Esophagus (tissue), 2 donors: ENCODE measurements around the gene MGAT5. TPM values are rescaled to one million over a fixed set of nuclear protein-coding genes. Genes with fewer than 3 reads are reported as not detected.
"Not testable (repeated sequence)": the region's sequence is repeated elsewhere in the genome, so short reads cannot be mapped to it uniquely, and the experiment has no call there.

Experiments
- H3K27ac ChIP-seq, 2 donors: one replicate each; pipeline ENCODE4 v1.5.1; 2013; ENCODE audit warnings: low read depth in 2 of 2, mild to moderate bottlenecking in 2 of 2, inconsistent platforms in 1 of 2, low read length in 1 of 2, moderate library complexity in 1 of 2
- H3K27me3 ChIP-seq, 2 donors: one replicate each; pipeline ENCODE4 v1.6.1; 2013; ENCODE audit warnings: low read length in 2 of 2, control low read depth in 1 of 2, mild to moderate bottlenecking in 1 of 2; ENCODE audit not compliant: insufficient read depth in 2 of 2, control insufficient read depth in 1 of 2
- H3K36me3 ChIP-seq, 2 donors: one replicate each; pipeline ENCODE4 v1.6.1; 2013; ENCODE audit warnings: low read length in 1 of 2; ENCODE audit not compliant: control insufficient read depth in 2 of 2, insufficient read depth in 2 of 2
- H3K4me1 ChIP-seq, 2 donors: one replicate each; pipeline ENCODE4 v1.6.1; 2013; ENCODE audit warnings: low read length in 1 of 2; ENCODE audit not compliant: control insufficient read depth in 2 of 2, insufficient read depth in 2 of 2
- H3K4me3 ChIP-seq, 2 donors: one replicate each; pipeline ENCODE4 v1.5.1; 2013; ENCODE audit warnings: low read length in 2 of 2, mild to moderate bottlenecking in 2 of 2, low read depth in 1 of 2, moderate library complexity in 1 of 2
- H3K9me3 ChIP-seq, 2 donors: one replicate each; pipeline ENCODE4 v1.6.1; 2013; ENCODE audit warnings: mild to moderate bottlenecking in 2 of 2, low read depth in 1 of 2, low read length in 1 of 2, moderate library complexity in 1 of 2; ENCODE audit not compliant: control insufficient read depth in 2 of 2, insufficient read depth in 1 of 2
- WGBS, 2 donors: extraction: QIAGEN DNeasy Blood & Tissue Kit; methylation state at CpG; one replicate each; pipeline ENCODE4 v1.1.7; 2013; 5-methylcytosine and 5-hydroxymethylcytosine counted together
- polyA plus RNA-seq, 2 donors: library from polyadenylated mRNA; stranded (reverse); fragments of 200-250 nt; gene quantifications; one replicate each; pipeline ENCODE4 v1.2.3, GENCODE V29; 2013
- donor health status: healthy with polysubstance abuse.
- donor health status: Bipolar disorder and iron deficiency.

The MGAT5 gene
- polyA plus RNA-seq, 2 donors = 3.2 to 4.4 TPM

GRCh38 chr2:134469516-134470115, 215.7 kb downstream of the MGAT5 start:
- Histone ChIP-seq H3K4me1 (no peaks in the 10 kb centered on the region), H3K36me3 (no peaks in the 10 kb centered on the region), H3K27ac (no peak overlapping the region), H3K27me3 (no peaks in the 10 kb centered on the region), H3K9me3 (no peaks in the 10 kb centered on the region), H3K4me3 (no peak overlapping the region)
- WGBS, 2 donors = 91 to 95% methylated on average over 25 of the region's 25 CpGs

DNA sequence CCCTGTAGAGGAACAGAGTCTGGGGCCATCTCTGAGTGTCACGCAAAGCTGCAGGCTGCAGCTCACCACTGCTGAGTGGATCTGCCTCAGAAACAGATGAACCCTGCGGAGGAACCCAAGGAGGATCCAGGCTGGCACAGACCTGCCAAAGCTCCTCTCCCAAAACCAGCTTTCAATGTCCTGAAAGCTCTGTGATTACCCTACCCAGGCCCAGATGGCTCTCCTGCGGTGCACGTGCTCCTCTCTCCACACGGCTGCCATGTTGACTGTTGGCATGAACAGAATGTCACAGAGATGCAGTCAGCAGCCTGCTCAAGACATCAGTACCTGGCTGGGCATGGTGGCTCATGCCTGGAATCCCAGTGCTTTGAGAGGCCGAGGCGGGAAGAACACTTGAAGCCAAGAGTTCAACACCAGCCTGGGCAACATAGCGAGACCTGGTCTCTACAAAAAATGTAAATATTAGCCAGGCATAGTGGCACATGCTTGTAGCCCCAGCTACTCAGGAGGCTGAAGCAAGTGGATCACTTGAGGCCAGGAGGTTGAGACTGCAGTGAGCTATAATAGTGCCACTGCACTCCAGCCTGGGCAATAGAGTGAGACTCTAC, 216.8 kb downstream of the MGAT5 start:
- WGBS, 2 donors = 97 to 99% methylated on average over 8 of the region's 8 CpGs
- no peak overlapping the region for H3K27ac ChIP-seq
- H3K27me3 ChIP-seq = no peaks in the 10 kb centered on the region
- no peak overlapping the region for H3K4me3 ChIP-seq
- H3K9me3 ChIP-seq = no peaks in the 10 kb centered on the region
- no peaks in the 10 kb centered on the region for H3K4me1 ChIP-seq
- H3K36me3 ChIP-seq = no peaks in the 10 kb centered on the region

DNA sequence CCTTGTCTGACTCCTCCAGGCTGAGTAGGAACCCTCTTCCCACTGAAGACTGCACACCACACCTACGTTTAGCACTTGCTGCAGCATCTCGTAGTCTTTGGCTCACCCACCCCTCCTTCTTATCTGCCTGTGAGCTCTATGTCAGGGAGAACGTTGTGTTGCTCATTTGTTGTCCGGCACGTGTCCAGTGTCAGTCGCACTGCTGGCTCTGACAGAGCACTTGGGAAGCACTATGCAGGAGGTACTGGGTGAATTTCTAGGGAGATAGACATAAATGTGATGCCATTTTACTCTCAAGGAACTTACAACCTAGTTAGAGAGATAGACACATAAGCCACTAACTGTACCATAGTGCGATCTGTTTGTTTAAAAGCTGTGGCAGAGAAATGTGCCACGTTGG, 223.1 kb downstream of the MGAT5 start:
- H3K27ac ChIP-seq, H3K9me3 ChIP-seq, H3K4me3 ChIP-seq, H3K4me1 ChIP-seq, H3K36me3 ChIP-seq, H3K27me3 ChIP-seq: not testable (repeated sequence)
- 84 to 88% methylated on average over 8 of the region's 8 CpGs for WGBS, 2 donors

- H3K4me3 ChIP-seq = no peak overlapping the region
- H3K27ac ChIP-seq = no peak overlapping the region
- H3K27me3 ChIP-seq = no peaks in the 10 kb centered on the region
- H3K4me1 ChIP-seq = no peaks in the 10 kb centered on the region
- no peaks in the 10 kb centered on the region for H3K9me3 ChIP-seq
- no peaks in the 10 kb centered on the region for H3K36me3 ChIP-seq
- WGBS, 2 donors = 85 to 88% methylated on average over 4 of the region's 4 CpGs
These were observed 225.9 kb downstream of the MGAT5 start for GRCh38 chr2:134479696-134480330.

GRCh38 chr2:134482131-134482723, 228.4 kb downstream of the MGAT5 start:
- no peaks in the 10 kb centered on the region for H3K27me3 ChIP-seq
- no peaks in the 10 kb centered on the region for H3K36me3 ChIP-seq
- H3K27ac ChIP-seq = no peak overlapping the region
- H3K9me3 ChIP-seq = no peaks in the 10 kb centered on the region
- 87 to 92% methylated on average over 6 of the region's 6 CpGs for WGBS, 2 donors
- H3K4me1 ChIP-seq = no peaks in the 10 kb centered on the region
- no peak overlapping the region for H3K4me3 ChIP-seq

GRCh38 chr2:134482766-134483340, 229.0 kb downstream of the MGAT5 start:
- Histone ChIP-seq H3K27ac (no peak overlapping the region), H3K4me1 (no peaks in the 10 kb centered on the region), H3K4me3 (no peak overlapping the region), H3K36me3 (no peaks in the 10 kb centered on the region), H3K9me3 (no peaks in the 10 kb centered on the region), H3K27me3 (no peaks in the 10 kb centered on the region)
- 84 to 85% methylated on average over 15 of the region's 15 CpGs for WGBS, 2 donors

GRCh38 chr2:134489732-134490384, 236.0 kb downstream of the MGAT5 start:
- Histone ChIP-seq H3K9me3 (no peaks in the 10 kb centered on the region), H3K27ac (no peak overlapping the region), H3K4me3 (no peak overlapping the region), H3K27me3 (no peaks in the 10 kb centered on the region), H3K36me3 (no peaks in the 10 kb centered on the region), H3K4me1 (no peaks in the 10 kb centered on the region)
- WGBS, 2 donors = 77 to 81% methylated on average over 11 of the region's 11 CpGs

DNA sequence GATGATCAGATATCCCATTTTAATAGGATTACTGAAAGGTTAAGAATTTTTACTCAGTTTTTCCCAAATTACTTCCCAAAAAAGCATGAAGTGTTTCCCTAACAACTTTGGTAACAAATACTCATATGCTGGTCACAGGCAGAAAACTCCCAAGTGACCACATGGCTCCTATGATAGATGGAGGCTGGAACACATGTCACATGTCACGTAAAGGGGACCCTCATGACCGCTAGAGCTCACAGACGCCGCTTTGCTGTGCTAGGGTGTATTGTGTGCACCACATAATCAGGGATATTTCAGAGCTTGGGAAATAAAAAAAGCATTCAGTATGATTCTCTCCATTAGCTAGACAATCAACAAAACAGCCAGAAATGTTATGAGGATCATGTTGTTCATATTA, 236.7 kb downstream of the MGAT5 start:
- Histone ChIP-seq H3K9me3 (no peaks in the 10 kb centered on the region), H3K4me1 (no peaks in the 10 kb centered on the region), H3K36me3 (no peaks in the 10 kb centered on the region), H3K27ac (no peak overlapping the region), H3K4me3 (no peak overlapping the region), H3K27me3 (no peaks in the 10 kb centered on the region)
- WGBS, 2 donors = 80 to 82% methylated on average over 4 of the region's 4 CpGs

DNA sequence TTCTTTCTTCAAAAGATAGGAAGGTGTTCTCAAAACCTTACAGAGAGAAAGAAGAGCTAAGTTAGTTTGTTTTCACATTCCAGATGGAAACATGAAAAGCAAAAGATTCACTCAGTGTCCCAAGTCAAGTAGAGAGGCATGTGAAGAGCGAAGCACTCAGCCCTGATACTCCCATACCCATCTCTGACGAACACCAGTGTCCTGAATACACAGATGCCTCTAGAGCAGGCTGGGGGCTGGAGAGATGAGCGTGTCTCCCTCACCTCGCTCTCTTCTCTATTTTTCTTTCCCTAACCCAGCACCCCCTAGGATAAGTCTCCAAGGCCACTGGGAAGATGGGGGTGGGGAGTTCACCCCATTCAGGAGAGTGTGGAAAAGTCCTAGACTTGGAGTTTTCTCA, 237.2 kb downstream of the MGAT5 start:
- H3K27ac ChIP-seq = no peak overlapping the region
- H3K9me3 ChIP-seq = no peaks in the 10 kb centered on the region
- H3K4me1 ChIP-seq = no peaks in the 10 kb centered on the region
- H3K4me3 ChIP-seq = no peak overlapping the region
- H3K36me3 ChIP-seq = no peaks in the 10 kb centered on the region
- H3K27me3 ChIP-seq = no peaks in the 10 kb centered on the region
- 85 to 86% methylated on average over 4 of the region's 4 CpGs for WGBS, 2 donors
